ACC112 (cell line): Measurements from ENCODE around the gene DDX31.

ENCODE experiments used
- H2AFZ ChIP-seq: fragments of 200-600 bp; sonication (generic); one replicate; pipeline ENCODE4 v1.6.0; 2017; ENCODE audit warnings: antibody characterized with exemption, low read length; ENCODE audit not compliant: unreplicated experiment
- H3K27ac ChIP-seq: fragments of 200-600 bp; sonication (generic); 2 replicates; pipeline ENCODE4 v1.5.1; 2014; ENCODE audit warnings: low read depth, mild to moderate bottlenecking, antibody characterized with exemption, low read length, moderate library complexity
- H3K27me3 ChIP-seq: fragments of 200-600 bp; sonication (generic); 2 replicates; pipeline ENCODE4 v1.6.1; 2014; ENCODE audit warnings: mild to moderate bottlenecking, antibody characterized with exemption, low read length, moderate library complexity, mixed read lengths; ENCODE audit not compliant: insufficient read depth
- H3K36me3 ChIP-seq: fragments of 200-600 bp; sonication (generic); 2 replicates; pipeline ENCODE4 v1.6.1; 2016; ENCODE audit warnings: mild to moderate bottlenecking, antibody characterized with exemption, low read length, moderate library complexity, mixed read lengths; ENCODE audit not compliant: insufficient read depth
- H3K4me1 ChIP-seq: fragments of 200-600 bp; sonication (generic); one replicate; pipeline ENCODE4 v1.6.1; 2016; ENCODE audit warnings: low read length, mixed read lengths; ENCODE audit not compliant: insufficient read depth, unreplicated experiment, control insufficient read depth
- H3K4me3 ChIP-seq: fragments of 200-600 bp; sonication (generic); 2 replicates; pipeline ENCODE4 v1.5.1; 2014; ENCODE audit warnings: mild to moderate bottlenecking, low read depth, low read length
- H3K79me2 ChIP-seq: fragments of 200-600 bp; sonication (generic); one replicate; pipeline ENCODE4 v1.6.0; 2016; ENCODE audit warnings: low read length; ENCODE audit not compliant: control insufficient read depth, unreplicated experiment, insufficient read depth

The DDX31 gene

GRCh38 chr9:132602207-132602606 lies 67.6 kb downstream of the DDX31 start:
- H3K4me3 ChIP-seq, result no peak overlapping the region
- H3K4me1 ChIP-seq, result peaks cover 5% of the 10 kb centered on the region
- no peak overlapping the region for H2AFZ ChIP-seq
- H3K36me3 ChIP-seq, result peaks cover 9% of the 10 kb centered on the region; the same call in 1 of the 2 replicates
- H3K79me2 ChIP-seq, result no peaks in the 10 kb centered on the region
- no peak overlapping the region for H3K27ac ChIP-seq
- no peaks in the 10 kb centered on the region for H3K27me3 ChIP-seq

- no peaks in the 10 kb centered on the region for H3K79me2 ChIP-seq
- no peak overlapping the region for H3K27ac ChIP-seq
- H3K36me3 ChIP-seq, result peaks cover 3% of the 10 kb centered on the region; the same call in 1 of the 2 replicates
- peaks cover 5% of the 10 kb centered on the region for H3K4me1 ChIP-seq
- H2AFZ ChIP-seq, result no peak overlapping the region
- no peaks in the 10 kb centered on the region for H3K27me3 ChIP-seq
- no peak overlapping the region for H3K4me3 ChIP-seq
Observed at GRCh38 chr9:132600326-132600984, 69.3 kb downstream of the DDX31 start.

DNA sequence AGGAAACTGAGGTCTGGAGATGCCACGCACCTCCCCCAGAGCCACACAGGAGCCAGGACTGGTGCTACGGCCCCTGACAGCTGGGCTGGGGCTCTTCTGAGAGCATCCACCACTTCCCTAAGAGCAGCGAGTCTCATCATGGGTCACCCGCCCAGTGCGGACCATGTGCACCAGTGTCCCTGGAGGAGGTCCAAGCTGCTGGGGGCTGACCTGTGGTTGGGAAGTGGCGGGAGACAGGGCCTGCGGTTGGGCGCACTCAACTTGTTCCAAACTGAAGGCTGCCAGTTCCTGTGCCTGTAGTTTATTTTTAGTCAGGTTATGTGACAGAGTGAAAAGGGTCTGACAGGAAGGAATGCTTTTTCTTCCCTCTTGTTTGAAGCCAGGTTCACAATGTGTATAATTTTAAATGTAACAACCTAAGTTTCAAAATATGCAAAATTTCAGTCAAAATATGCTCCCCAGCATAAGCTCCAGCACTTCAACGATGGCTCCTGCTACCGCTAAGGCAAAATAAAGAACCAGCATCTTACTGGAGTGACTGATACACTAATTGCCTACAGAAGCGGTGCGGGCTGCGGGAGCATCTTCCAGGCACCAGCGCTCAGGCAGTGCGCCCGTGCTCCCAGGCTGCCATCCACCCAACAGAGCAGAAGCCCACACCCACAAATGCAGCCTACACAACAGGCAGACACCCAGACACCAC lies 72.6 kb downstream of the DDX31 start:
- Histone ChIP-seq H3K27ac (no peak overlapping the region), H3K4me3 (no peak overlapping the region), H2AFZ (no peak overlapping the region), H3K36me3 (peaks cover 3% of the 10 kb centered on the region; the same call in 1 of the 2 replicates), H3K4me1 (peaks cover 3% of the 10 kb centered on the region), H3K27me3 (no peaks in the 10 kb centered on the region), H3K79me2 (no peaks in the 10 kb centered on the region)

DNA sequence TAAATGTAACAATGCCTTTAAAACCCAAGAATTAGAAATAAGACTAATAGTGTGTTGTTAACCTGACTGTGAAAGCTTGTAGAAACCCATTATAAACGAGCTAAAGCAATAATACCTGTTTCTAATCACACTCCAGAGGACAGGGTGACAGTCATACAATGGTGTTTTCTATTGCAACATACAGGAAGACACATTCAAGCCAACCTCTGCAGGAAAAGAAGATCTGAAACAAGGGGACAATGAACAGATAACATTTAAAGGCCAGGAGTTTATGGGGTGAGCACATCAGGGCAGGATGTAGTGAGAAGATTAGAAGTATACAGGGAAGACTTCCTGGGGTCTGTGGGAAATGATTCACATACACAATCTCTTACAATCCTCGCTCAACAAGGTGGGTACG lies 73.6 kb downstream of the DDX31 start:
- Histone ChIP-seq H3K27me3 (peaks cover 1% of the 10 kb centered on the region), H3K79me2 (no peaks in the 10 kb centered on the region), H3K4me3 (no peak overlapping the region), H3K27ac (no peak overlapping the region), H2AFZ (no peak overlapping the region), H3K36me3 (no peaks in the 10 kb centered on the region), H3K4me1 (no peaks in the 10 kb centered on the region)

- H3K4me1 ChIP-seq, result no peaks in the 10 kb centered on the region
- H3K27me3 ChIP-seq, result peaks cover 10% of the 10 kb centered on the region
- H3K36me3 ChIP-seq, result no peaks in the 10 kb centered on the region
- H3K4me3 ChIP-seq, result no peak overlapping the region
- no peak overlapping the region for H2AFZ ChIP-seq
- no peaks in the 10 kb centered on the region for H3K79me2 ChIP-seq
- H3K27ac ChIP-seq, result no peak overlapping the region
Observed at GRCh38 chr9:132595319-132595718, 74.5 kb downstream of the DDX31 start.

DNA sequence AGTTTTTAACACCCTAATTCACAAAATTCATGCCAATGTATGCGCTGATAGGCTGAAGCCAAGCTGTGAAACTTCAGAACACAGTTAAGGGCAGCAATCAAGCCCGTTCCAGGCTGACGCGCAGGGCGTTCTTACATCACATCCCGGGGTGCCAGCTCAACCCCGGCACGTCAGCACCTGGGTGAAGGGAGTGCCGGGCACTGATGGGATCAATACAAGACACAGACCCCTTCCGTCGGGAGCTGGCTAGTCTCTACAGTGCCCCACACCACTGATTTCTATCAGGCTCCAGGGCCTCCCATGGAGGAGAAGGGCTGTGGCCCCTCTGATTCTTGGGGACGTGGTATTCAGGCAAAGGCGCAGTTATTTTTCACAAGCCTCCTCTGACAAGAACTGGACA lies 75.4 kb downstream of the DDX31 start:
- H3K79me2 ChIP-seq, result no peaks in the 10 kb centered on the region
- H3K27me3 ChIP-seq, result peaks cover 19% of the 10 kb centered on the region
- no peaks in the 10 kb centered on the region for H3K4me1 ChIP-seq
- H3K4me3 ChIP-seq, result no peak overlapping the region
- H2AFZ ChIP-seq, result no peak overlapping the region
- H3K27ac ChIP-seq, result no peak overlapping the region
- H3K36me3 ChIP-seq, result no peaks in the 10 kb centered on the region

DNA sequence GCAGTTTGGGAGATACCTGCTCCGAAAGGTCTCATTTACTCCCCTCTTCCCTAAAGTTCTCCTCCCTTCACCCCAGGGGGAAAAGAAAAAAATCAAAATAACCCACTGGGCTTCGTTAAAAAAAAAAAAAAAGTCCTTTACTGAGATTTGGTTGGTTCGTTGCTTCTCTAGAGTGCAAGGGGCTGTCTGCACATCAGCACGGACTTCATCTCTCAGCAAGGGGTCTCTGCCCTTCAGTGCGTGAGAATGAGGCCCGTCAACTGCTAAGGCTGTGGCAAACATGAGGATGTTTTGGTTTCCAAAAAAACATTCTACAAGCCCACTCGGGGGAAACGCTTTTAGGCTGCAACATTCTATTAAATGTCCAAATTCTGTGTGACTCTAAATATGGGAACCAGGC lies 77.3 kb downstream of the DDX31 start:
- Histone ChIP-seq H3K27ac (no peak overlapping the region), H2AFZ (no peak overlapping the region), H3K79me2 (no peaks in the 10 kb centered on the region), H3K36me3 (no peaks in the 10 kb centered on the region), H3K4me3 (no peak overlapping the region), H3K27me3 (peaks cover 39% of the 10 kb centered on the region), H3K4me1 (no peaks in the 10 kb centered on the region)

GRCh38 chr9:132591751-132592314 lies 78.0 kb downstream of the DDX31 start:
- no peak overlapping the region for H2AFZ ChIP-seq
- H3K4me3 ChIP-seq, result no peak overlapping the region
- H3K36me3 ChIP-seq, result no peaks in the 10 kb centered on the region
- H3K27me3 ChIP-seq, result peaks cover 45% of the 10 kb centered on the region
- no peaks in the 10 kb centered on the region for H3K79me2 ChIP-seq
- H3K4me1 ChIP-seq, result no peaks in the 10 kb centered on the region
- no peak overlapping the region for H3K27ac ChIP-seq

GRCh38 chr9:132591244-132591643 lies 78.5 kb downstream of the DDX31 start:
- H3K27me3 ChIP-seq, result peaks cover 51% of the 10 kb centered on the region
- H3K4me1 ChIP-seq, result no peaks in the 10 kb centered on the region
- no peak overlapping the region for H3K27ac ChIP-seq
- no peak overlapping the region for H3K4me3 ChIP-seq
- no peaks in the 10 kb centered on the region for H3K79me2 ChIP-seq
- no peak overlapping the region for H2AFZ ChIP-seq
- no peaks in the 10 kb centered on the region for H3K36me3 ChIP-seq

- Histone ChIP-seq H2AFZ (no peak overlapping the region), H3K4me3 (no peak overlapping the region), H3K27ac (no peak overlapping the region)
Observed at GRCh38 chr9:132590318-132591182, 79.2 kb downstream of the DDX31 start.

More at GRCh38 chr9:132590318-132591182, 79.2 kb downstream of the DDX31 start:
- H3K27me3 ChIP-seq, result peaks cover 58% of the 10 kb centered on the region
- H3K79me2 ChIP-seq, result no peaks in the 10 kb centered on the region
- H3K4me1 ChIP-seq, result peaks cover under 1% of the 10 kb centered on the region
- H3K36me3 ChIP-seq, result no peaks in the 10 kb centered on the region
